ENCODE measurements around the gene NOTCH1.
"Not testable (repeated sequence)": the region's sequence is repeated elsewhere in the genome, so short reads cannot be mapped to it uniquely, and the experiment has no call there.

The NOTCH1 gene

DNA sequence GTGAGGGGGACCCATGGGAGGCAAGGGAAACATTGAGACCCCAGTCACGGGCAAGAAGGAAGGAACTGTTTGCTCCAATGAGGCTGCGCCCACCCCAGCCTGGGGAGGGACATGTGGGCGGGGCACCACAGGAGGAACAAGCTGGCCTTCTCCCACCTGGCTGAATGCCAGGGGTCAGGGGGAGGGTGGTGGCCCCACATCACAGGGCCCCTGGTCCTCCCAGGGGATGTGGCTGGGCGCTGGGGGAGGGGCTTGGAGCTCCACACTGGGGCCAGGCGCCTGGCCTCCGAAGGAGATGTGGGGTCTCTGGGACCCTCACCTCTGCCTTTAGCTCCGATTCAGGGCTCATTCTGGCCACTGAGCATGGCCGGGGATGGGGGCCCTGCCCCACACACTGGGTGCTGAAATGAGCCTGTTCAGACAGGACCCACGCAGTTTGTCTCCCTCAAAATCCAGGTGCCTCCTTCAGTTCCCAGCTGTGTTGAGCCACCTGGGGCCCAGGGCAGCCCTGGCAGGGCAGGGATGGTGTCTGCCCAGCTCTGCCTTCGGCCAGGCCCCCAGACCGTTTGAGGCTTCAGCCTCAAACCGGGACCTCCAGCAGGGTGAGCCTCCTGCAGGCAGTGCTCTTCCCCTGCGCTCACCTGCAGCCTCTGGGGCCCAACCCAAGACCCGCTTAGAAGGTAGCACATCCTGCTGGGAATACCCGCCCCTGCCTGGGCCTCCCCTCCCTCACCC is 33.2 kb upstream of the NOTCH1 start:
- peak; percentile 36 for DNase-seq

- DNase-seq, result no peak
Measured at GRCh38 chr9:136578626-136578914, 32.7 kb upstream of the NOTCH1 start.

DNA sequence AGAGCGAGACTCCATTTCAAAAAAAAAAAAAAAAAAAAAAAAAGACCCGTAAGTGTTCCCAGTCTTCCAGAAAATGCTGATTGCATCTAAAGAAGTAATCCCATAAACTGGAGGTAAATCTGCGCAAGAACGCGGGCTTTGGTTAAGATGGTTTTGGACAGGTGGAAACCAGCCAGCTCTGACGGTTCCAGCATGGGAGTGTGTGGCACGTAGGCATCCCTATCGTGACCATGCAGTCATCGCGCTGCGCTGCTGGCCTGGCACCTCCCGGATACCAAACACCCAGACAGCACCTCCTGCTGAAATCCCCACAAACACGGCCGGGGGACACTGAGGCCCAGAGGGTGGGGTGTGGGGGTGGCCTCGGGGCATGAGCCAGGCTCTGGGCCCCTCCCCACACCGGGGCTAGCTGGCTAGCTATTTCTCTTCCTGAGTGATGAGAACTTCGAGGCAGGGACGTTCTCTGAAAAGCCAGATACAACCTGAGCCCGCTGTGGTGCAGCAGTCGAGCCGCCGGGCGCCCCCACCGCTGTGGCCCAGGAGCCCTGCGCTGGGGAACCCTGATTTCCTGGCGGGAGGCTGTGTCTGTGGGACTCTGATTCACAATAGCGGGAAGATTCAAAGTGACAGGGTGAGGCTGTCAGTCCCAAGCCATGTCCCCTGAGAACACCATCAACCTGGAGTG is 32.2 kb upstream of the NOTCH1 start:
- no peak for DNase-seq

DNA sequence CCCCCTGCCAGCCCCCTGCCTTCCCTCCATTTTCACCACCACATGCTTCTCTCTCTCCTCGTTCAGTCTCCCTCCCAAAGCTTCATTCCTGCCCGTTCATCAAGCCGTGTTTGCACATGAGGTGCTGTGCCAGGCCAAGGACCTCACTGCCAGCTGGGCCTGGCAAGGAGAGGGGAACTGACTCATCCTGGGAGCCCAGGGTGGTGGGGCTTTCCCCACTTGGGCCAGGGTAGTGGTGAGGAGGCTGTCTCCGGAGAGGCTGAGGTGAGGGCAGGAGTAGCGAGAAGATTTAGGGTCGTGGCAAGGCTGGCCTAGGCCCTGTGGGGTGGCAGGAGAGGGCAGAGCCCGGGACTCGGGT is 30.4 kb upstream of the NOTCH1 start:
- DNase-seq, result no peak

- DNase-seq, result no peak
Measured at GRCh38 chr9:136575626-136576268, 29.9 kb upstream of the NOTCH1 start.

DNA sequence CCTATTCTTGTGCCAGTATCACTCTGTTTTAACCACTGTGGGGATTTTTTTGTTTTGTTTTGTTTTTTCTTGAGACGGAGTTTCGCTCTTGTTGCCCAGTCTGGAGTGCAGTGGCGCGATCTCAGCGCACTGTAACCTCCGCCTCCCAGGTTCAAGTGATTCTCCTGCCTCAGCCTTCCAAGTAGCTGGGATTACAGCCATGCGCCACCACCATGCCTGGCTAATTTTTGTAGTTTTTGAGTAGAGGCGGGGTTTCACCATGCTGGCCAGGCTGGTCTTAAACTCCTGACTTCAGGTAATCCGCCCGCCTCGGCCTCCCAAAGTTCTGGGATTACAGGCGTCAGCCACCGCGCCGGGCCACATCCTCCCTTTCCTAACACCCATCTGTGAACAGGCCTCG is 28.8 kb upstream of the NOTCH1 start:
- DNase-seq, result not testable (repeated sequence)

- DNase-seq, result no peak
Measured at GRCh38 chr9:136572828-136573625, 27.2 kb upstream of the NOTCH1 start.

GRCh38 chr9:136572003-136572827 is 26.4 kb upstream of the NOTCH1 start:
- no peak for DNase-seq

DNA sequence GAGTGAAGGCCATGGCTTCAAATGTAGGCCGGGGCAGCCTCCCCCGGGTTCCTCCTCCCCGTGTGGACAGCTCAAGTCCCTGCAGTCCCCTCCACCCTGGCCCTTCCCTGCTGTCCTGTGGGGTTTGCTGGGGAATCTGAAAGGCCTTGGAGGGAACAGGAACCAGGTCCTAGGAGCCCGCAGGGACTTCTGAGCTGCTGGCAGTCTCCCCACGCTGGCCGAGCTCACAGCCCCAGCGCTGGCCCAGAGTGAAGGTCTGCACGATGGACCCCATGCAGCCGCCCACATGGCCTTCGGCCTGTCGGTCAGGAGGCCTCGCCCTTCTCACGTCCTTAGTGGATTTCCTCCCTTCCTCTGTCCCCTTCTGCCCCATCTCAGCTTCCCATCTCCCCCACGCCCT is 25.7 kb upstream of the NOTCH1 start:
- DNase-seq, result no peak

DNA sequence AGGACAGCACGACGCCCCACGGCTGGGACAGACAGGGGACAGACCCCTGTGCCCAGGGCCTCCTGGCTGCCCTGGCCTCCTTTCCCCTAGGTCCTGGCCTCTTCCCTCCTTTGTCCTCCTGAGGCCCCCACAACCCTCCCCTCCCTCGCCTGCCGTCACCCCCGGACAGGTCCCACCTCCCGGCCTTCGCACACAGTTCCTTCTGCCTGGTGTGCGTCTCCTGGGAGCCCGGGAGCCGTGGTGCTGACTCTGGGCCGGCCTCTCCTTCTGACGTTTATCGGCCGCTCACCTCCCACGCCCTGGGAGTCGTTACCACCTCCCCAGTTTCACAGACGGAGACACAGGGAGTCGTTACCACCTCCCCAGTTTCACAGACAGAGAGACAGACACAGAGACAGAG is 25.1 kb upstream of the NOTCH1 start:
- DNase-seq, result no peak

GRCh38 chr9:136570191-136570845 is 24.5 kb upstream of the NOTCH1 start:
- no peak for DNase-seq

DNA sequence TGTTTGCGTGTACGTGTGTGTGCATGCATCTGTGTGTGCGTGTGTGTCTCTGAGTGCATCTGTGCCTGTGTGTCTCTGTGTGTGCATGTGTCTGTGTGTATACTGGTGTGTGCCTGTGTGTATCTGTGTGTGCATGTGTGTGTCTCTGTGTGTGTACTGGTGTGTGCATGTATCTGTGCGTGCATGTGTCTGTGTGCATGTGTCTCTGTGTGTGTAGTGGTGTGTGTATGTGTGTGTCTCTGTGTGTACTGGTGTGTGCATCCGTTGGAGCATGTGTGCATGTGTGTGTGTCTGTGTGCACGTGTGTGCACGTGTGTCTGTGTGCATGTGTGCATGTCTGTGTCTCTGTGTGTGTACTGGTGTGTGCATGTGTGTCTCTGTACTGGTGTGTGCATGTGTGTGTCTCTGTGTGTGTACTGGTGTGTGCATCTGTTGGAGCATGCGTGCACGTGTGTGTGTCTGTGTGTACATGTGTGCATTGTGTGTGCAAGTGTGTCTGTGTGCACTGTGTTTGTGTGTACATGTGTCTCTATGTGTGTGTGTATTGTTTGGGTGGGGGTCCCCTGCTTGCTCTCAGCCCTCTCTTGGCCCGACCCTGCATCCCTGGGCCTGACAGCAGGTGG is 23.8 kb upstream of the NOTCH1 start:
- DNase-seq, result no peak

GRCh38 chr9:136568288-136569081 is 22.6 kb upstream of the NOTCH1 start:
- DNase-seq, result no peak

DNA sequence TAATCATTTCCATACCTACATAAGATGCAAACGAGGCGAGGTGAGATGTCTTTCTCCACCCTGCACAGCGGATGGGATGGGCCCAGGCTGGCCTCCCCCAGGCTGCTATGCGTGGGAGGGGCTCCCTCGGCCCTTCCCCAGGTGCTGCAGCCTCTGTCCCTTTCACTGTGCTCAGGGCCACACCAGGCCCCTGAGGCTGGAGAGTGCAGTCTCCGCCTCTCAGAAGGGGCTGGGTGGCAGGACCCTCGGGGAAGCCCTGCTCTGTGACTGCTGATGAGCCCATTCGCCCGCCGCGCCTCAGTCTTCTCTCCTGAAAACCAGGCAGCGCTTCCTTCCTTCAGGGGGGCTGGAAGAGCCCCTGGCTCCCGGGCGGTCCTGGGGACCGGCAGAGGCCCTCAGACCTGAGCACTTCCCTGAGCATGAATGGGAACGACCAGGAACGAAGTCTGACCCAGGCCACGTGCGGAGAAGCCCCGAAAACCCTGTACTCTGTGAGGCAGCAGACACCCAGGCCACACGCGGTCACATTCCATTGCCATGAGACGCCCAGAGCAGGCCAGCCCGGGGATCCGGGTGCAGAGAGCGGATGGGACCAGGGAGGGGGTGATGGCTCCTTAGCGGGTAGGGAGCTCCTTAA is 21.9 kb upstream of the NOTCH1 start:
- DNase-seq, result no peak

DNA sequence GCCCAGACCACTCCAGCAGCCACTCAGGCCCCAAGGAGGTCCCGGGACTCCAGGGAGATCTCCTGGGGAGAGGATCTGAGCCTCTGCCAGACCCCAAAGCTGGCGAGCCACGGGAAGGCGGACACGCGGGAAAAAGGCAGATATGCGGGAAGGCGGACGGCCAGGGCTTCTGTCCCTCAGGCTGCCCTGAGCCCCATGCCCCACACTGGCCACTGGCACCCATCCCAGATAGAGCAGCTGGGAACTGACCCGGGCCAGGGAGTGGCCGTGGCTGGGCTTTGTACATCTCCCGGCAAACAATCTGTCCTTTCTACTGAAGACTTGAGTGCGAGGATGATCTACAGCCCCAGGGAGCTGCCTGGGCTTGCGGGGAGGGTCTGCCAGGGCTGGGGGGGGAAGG is 21.1 kb upstream of the NOTCH1 start:
- DNase-seq, result no peak

- no peak for DNase-seq
Measured at GRCh38 chr9:136566553-136566895, 20.7 kb upstream of the NOTCH1 start.

DNA sequence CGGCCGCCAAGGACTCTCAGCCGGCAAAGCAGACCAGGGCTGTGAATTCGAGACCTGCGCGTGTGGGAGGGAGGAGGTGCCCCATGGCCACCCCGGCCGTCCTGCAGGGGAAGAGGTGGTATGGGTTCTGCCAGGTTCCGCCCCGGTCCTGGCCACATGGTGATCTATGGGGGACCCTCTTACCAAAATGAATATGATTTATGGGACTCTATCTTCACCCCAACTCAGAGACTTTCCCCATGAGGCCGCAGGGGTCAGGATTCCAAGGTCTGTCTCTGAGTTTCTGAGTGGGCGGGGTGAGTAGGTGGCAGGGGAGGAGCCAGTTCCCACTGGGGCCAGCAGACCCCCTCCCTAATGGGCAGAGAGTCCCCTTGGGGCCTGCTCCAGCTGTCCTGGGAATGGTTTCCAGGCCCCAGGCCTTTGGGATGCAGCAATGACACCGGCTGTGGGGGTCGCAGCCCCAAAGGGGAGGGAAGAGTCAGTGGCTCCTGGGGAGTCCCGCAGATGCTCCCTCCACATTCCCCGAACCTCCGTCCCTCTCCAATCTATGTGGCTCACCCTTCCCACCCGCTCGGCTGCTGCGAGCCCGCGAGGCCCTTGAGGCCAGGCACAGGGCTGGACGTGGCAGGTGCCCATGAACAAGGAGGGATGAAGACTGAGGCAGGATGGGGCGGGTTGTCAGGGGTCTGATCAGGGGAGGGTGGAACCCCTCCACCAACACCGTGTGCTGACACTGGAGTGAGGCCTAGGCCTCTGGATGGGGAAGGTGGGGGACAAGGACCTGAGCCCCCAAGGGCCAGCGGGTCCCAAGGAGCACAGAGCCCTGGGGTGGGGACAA is 20.1 kb upstream of the NOTCH1 start:
- no peak for DNase-seq

- no peak for DNase-seq
Measured at GRCh38 chr9:136565086-136565714, 19.4 kb upstream of the NOTCH1 start.

GRCh38 chr9:136564379-136564988 is 18.6 kb upstream of the NOTCH1 start:
- DNase-seq, result no peak
